GM19372 (cell line): Measurements from ENCODE around the gene DENND1A.

Source experiments
- ATAC-seq: cut with Tn5 transposase; IDR thresholded peaks from one replicate; pipeline ENCODE4 v1.9.1; 2021; ENCODE audit warnings: mild to moderate bottlenecking, low read depth, moderate library complexity; ENCODE audit not compliant: unreplicated experiment

Gene DENND1A

GRCh38 chr9:123481209-123481865 is 448.6 kb downstream of the DENND1A start:
- no peak for ATAC-seq

- no peak for ATAC-seq
Measured at GRCh38 chr9:123480791-123481190, 449.1 kb downstream of the DENND1A start.

DNA sequence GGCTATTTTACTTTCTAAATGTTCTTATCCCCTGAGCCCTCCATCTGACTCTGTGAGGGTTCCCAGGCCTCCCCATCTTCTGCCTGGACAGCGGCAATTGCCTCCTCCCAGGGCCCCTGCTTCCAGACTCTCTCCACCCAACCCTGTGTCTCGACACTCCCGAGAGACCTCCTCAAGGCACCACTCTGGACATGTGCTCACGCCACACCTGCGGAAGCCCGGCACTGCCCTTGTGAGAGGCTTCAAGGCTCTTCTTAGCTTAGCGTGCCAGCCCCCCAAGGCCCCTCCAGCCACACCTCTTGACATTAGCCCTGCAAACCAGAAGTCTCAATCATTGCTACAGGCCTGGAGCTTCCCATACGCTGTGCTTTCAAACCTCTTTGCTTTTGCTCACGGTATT is 449.8 kb downstream of the DENND1A start:
- ATAC-seq: no peak

DNA sequence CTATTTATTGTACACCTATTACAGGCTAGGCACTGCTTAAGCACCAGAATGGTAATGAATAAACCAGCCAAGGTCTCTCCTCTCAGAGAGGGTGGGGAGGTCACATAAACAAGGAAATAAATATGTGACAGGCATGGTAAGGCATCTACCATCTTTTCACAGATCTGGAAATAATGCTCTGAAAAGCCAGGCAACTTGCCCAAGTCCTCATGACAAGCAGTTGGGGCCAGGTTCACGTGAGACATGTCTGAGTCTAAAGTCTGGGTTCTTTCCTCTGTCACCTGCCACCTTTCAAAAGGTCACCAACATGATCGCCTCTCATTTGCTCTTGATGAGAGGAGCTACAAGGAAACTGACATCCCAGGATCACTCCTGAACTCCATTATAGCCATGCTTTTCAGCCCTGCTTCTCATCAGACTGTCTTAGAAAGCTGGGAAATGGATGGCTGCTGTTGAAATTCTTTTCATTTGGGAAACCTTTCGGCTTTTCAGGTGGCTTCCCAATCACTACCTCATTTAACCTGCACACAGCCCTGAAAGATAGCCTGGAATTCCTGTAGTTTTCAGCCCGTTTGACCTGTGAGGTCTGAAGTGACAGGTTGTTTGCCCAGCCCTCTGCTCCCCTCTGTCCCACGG is 450.8 kb downstream of the DENND1A start:
- ATAC-seq: no peak

GRCh38 chr9:123478160-123478559 is 451.8 kb downstream of the DENND1A start:
- no peak for ATAC-seq

DNA sequence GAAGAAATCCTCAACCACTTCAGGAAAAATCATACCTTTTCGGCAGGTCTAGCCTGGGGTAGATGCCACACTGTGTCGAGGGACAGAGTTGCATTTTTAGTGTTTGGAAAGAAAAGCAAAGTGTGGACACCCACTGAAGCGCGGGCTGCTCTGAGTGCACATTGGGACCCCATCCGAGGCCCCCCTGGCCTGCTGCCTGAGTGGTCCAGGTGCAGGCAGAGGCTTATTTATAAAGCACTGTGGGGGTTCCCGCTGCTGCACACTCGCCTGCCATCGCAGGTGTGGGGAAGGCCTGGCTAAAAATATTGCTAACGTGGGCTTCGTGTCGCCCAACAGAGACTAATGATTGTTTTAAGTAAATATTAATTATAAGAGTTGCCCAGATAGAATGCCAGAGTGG is 454.5 kb downstream of the DENND1A start:
- ATAC-seq: no peak

DNA sequence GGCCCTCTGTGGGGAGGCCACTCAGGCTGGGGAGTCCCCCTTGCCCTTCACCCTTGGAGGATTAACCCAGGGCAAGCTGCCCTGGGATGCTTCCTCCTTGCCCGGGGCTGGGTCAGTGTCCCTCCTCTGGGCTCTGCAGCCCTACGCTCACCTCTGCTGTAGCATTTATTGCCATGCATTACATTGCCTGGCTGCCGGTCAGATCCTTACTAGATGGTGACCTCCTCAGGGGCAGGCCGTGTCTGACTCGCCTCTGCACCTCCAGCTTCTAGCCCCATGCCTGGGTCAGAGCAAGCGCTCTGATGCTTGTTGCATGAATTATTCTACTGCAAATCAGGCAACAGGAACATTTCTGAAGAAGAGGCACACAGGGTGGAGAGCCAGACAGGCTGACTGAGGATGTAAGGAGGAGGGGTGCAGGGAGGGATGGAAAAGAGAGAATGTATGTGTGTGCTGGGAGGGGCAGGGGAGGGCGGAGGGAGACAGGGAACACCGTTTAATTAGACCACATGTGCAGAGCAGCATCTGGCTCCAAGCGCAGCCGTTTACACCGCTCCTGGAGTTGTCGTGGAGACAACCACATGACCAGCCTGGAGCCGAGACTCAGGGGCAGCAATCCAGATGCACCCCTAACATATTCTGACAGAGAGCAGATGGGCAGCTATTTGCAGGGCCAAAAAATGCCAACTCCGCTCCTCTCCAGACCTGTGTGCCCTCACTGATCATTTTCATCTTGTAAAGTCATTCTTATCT is 456.9 kb downstream of the DENND1A start:
- no peak for ATAC-seq

DNA sequence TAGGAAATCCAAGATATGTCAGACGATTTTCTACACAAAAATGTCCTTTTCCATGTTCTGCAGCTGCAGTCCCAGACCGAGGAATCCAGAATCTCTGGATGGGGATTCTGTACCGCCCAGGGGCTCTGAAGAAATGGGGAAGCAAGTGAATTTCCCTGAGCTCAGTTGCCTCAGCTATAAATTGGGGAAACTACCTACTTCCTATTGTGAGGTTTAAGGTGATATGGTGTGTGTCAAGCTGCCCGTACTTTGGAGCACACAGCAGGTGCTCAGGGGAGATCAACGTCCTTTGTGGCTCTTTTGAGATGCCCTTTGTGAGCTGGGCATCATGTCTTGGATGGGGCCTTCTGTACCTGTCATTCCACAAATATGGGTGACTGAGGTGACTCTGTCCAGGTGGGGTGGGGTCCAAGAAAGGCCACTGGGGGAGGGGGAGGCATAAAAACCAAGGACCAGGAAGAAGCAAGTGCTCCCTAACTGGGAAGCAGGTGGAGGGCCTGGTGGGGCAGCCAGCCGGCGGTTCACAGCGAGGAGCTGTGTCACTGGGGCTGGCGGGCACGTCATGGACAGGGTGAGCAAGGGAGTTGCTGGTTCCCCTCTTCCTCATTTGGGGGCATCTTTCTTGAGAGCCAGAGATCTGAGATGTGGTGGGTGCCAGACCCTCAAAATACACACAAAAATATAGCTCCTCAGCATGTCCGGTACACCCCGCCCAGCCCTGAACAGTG is 457.9 kb downstream of the DENND1A start:
- ATAC-seq: no peak

- ATAC-seq: no peak
Measured at GRCh38 chr9:123470991-123471770, 458.7 kb downstream of the DENND1A start.

- ATAC-seq: no peak
Measured at GRCh38 chr9:123470121-123470782, 459.7 kb downstream of the DENND1A start.

- ATAC-seq: no peak
Measured at GRCh38 chr9:123469282-123469681, 460.6 kb downstream of the DENND1A start.

- ATAC-seq: no peak
Measured at GRCh38 chr9:123468541-123468940, 461.4 kb downstream of the DENND1A start.

GRCh38 chr9:123465304-123465703 is 464.6 kb downstream of the DENND1A start:
- ATAC-seq: no peak

GRCh38 chr9:123460091-123460490 is 469.8 kb downstream of the DENND1A start:
- ATAC-seq: no peak

DNA sequence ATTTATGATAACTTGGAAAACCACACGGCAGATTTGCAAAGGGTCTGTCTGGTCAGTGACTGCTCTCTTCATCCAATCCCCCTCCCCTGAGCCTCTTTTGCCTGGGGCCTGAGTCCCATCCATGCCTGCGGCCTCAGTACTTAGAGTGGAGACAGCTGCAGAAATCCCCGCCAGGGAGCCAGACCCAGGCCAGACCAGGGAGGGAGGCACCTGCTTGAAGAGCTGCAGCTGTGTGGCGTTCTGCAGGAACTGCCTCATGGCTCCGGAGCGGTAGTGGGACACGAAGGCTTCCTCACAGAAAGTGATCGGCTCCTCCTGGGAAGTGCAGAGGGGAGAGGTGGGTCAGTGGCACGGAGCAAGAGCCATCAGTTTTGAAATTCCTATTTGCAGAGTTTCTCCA is 472.3 kb downstream of the DENND1A start:
- no peak for ATAC-seq

- no peak for ATAC-seq
Measured at GRCh38 chr9:123456011-123456410, 473.9 kb downstream of the DENND1A start.

GRCh38 chr9:123455187-123455586 is 474.7 kb downstream of the DENND1A start:
- ATAC-seq: no peak

- ATAC-seq: no peak
Measured at GRCh38 chr9:123454361-123454760, 475.6 kb downstream of the DENND1A start.

DNA sequence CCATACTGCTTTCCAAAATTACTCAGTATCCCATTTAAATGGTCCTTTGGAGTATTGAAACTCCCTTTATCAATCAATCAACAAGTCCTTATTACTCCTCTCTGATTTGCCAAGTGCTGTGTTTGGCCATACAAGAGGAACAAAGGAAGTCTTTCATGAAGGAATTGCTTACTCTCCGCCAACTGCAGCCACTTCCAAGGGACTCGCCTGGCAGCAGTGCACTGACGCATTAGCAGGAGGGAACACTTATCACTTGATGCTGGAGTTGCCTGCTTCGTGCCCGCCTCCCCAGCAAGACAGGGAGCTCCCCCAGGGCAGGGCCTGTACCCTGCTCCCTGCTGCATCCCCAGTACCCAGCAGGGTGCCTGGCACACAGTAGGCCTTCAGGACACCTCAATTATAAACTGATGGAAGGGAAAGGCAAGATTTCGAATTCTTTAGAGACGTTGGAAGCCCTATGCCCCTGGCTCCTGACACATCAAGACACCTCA is 476.1 kb downstream of the DENND1A start:
- ATAC-seq: no peak
